Testis (tissue), 2 donors: ENCODE data around the gene RNF152.

Experiments
- POLR2A ChIP-seq: fragments of 450-650 bp; IDR thresholded peaks from one replicate; pipeline ENCODE4 v1.6.1; 2017; ENCODE audit warnings: antibody characterized with exemption, mild to moderate bottlenecking, moderate library complexity
- TF ChIP-seq, protein P1 (sequence below), 3 experiments: fragments of 450-650 bp in 2 of 3; fragments of 200-600 bp in 1 of 3; sonication (generic) in 1 of 3; IDR thresholded peaks; one replicate each; pipeline ENCODE4 v1.5.1; 2016 to 2019; ENCODE audit warnings: antibody characterized with exemption in 3 of 3, mild to moderate bottlenecking in 2 of 3, moderate library complexity in 1 of 3

DNA sequence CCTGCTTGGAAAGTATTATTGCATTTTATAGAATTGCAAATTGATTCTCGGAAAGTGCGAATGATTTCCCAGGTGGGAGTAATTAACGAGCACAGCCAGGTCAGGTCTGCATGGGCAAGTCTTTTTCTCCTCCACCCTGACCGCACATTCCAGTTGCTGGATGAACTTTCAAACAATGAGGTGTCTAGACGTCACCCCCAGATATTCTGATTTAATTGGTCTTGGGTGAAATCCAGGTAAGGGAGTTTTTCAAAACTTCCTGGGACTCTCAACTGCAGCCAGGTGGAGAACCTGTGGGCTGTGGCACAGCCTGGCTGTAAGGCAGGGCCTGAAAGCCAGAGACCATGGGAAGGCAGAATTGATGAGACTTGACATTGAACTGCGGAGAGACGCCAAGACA lies 15.9 kb upstream of the RNF152 start:
- TF ChIP-seq, protein P1, sequence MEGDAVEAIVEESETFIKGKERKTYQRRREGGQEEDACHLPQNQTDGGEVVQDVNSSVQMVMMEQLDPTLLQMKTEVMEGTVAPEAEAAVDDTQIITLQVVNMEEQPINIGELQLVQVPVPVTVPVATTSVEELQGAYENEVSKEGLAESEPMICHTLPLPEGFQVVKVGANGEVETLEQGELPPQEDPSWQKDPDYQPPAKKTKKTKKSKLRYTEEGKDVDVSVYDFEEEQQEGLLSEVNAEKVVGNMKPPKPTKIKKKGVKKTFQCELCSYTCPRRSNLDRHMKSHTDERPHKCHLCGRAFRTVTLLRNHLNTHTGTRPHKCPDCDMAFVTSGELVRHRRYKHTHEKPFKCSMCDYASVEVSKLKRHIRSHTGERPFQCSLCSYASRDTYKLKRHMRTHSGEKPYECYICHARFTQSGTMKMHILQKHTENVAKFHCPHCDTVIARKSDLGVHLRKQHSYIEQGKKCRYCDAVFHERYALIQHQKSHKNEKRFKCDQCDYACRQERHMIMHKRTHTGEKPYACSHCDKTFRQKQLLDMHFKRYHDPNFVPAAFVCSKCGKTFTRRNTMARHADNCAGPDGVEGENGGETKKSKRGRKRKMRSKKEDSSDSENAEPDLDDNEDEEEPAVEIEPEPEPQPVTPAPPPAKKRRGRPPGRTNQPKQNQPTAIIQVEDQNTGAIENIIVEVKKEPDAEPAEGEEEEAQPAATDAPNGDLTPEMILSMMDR (IDR thresholded peaks at IDR 0.05), result no peak
- TF ChIP-seq POLR2A, result no peak
